ENCODE results near the gene MYH15.

MYH15 gene

GRCh38 chr3:108509871-108510270 is 525 bp downstream of the MYH15 start:
- DNase-seq = no peak

GRCh38 chr3:108509263-108509662 is 1.1 kb downstream of the MYH15 start:
- no peak for DNase-seq

- DNase-seq = no peak
These were observed 2.5 kb downstream of the MYH15 start for GRCh38 chr3:108507902-108508301.

GRCh38 chr3:108505811-108506210 is 4.6 kb downstream of the MYH15 start:
- DNase-seq = no peak

- no peak for DNase-seq
These were observed 6.7 kb downstream of the MYH15 start for GRCh38 chr3:108503722-108504121.

GRCh38 chr3:108501535-108501934 is 8.9 kb downstream of the MYH15 start:
- DNase-seq = no peak

GRCh38 chr3:108500728-108501127 is 9.7 kb downstream of the MYH15 start:
- no peak for DNase-seq

- no peak for DNase-seq
These were observed 13.1 kb downstream of the MYH15 start for GRCh38 chr3:108497271-108497670.

GRCh38 chr3:108495717-108496116 is 14.7 kb downstream of the MYH15 start:
- DNase-seq = no peak

GRCh38 chr3:108494906-108495531 is 15.4 kb downstream of the MYH15 start:
- no peak for DNase-seq

- DNase-seq = no peak
These were observed 16.5 kb downstream of the MYH15 start for GRCh38 chr3:108493862-108494261.

- no peak for DNase-seq
These were observed 18.9 kb downstream of the MYH15 start for GRCh38 chr3:108491456-108491855.

- no peak for DNase-seq
These were observed 20.6 kb downstream of the MYH15 start for GRCh38 chr3:108489776-108490175.

- DNase-seq = no peak
These were observed 21.8 kb downstream of the MYH15 start for GRCh38 chr3:108488631-108489030.

- no peak for DNase-seq
These were observed 23.0 kb downstream of the MYH15 start for GRCh38 chr3:108487439-108487838.

GRCh38 chr3:108486941-108487340 is 23.5 kb downstream of the MYH15 start:
- DNase-seq = no peak

GRCh38 chr3:108486338-108486737 is 24.1 kb downstream of the MYH15 start:
- no peak for DNase-seq

- no peak for DNase-seq
These were observed 25.2 kb downstream of the MYH15 start for GRCh38 chr3:108485146-108485545.

GRCh38 chr3:108479224-108479623 is 31.2 kb downstream of the MYH15 start:
- DNase-seq = no peak

- no peak for DNase-seq
These were observed 32.8 kb downstream of the MYH15 start for GRCh38 chr3:108477511-108478147.

- no peak for DNase-seq
These were observed 35.1 kb downstream of the MYH15 start for GRCh38 chr3:108475220-108475782.

- DNase-seq = no peak
These were observed 35.8 kb downstream of the MYH15 start for GRCh38 chr3:108474581-108474980.

GRCh38 chr3:108473711-108474110 is 36.7 kb downstream of the MYH15 start:
- no peak for DNase-seq

GRCh38 chr3:108472001-108472591 is 38.3 kb downstream of the MYH15 start:
- DNase-seq = no peak
